Right lobe of liver (tissue), 6 donors: ENCODE measurements around the gene RPL12. TPM values are rescaled to one million over a fixed set of nuclear protein-coding genes. Genes with fewer than 3 reads are reported as not detected.

Experiments used
- ATAC-seq, 4 donors: fragments of 200-7000 bp; cut with Tn5 transposase; one replicate each; pipeline ENCODE4 v1.9.1; 2020; ENCODE audit warnings: mild to moderate bottlenecking in 4 of 4, moderate library complexity in 4 of 4
- DNase-seq, 3 donors: peaks; one replicate each; pipeline ENCODE4 v3.0.0-alpha.2; 2020
- H3K27ac ChIP-seq, 3 donors: fragments of 200-600 bp; one replicate each; pipeline ENCODE4 v1.8.0; 2022
- H3K27me3 ChIP-seq, 2 donors: fragments of 200-600 bp; one replicate each; pipeline ENCODE4 v1.8.0; 2022
- H3K36me3 ChIP-seq, 4 donors: fragments of 200-600 bp; sonication (generic) in 1 of 4; one replicate each; pipeline versions ENCODE4 v1.5.1 to v1.8.0; 2017 to 2022; ENCODE audit warnings: control low read depth in 1 of 4
- H3K4me1 ChIP-seq, 4 donors: fragments of 200-600 bp; sonication (generic) in 1 of 4; one replicate each; pipeline versions ENCODE4 v1.5.1 to v1.8.0; 2017 to 2022; ENCODE audit warnings: control low read depth in 1 of 4
- H3K4me3 ChIP-seq, 3 donors: fragments of 200-600 bp; one replicate each; pipeline ENCODE4 v1.8.0; 2022
- H3K9me3 ChIP-seq, 4 donors: fragments of 200-600 bp; sonication (generic) in 1 of 4; one replicate each; pipeline versions ENCODE4 v1.5.1 to v1.8.0; 2017 to 2022; ENCODE audit warnings: control low read depth in 1 of 4
- POLR2A ChIP-seq: fragments of 450-650 bp; IDR thresholded peaks from one replicate; pipeline ENCODE4 v1.6.1; 2017; ENCODE audit warnings: antibody characterized with exemption, mild to moderate bottlenecking
- WGBS: methylation state at CpG from one replicate; pipeline ENCODE4 v1.1.6; 2018; ENCODE audit warnings: low coverage, low lambda C conversion rate; ENCODE audit not compliant: insufficient coverage; ENCODE audit errors: missing lambda C conversion rate; 5-methylcytosine and 5-hydroxymethylcytosine counted together
- intact Hi-C, 2 donors: fragments of 100-400 bp; cut with DNase I; formaldehyde crosslinking; loops; one replicate each; pipeline versions ENCODE4 v1.11.2 to v1.14.1; 2022
- total RNA-seq, 6 experiments: library from RNA; depleted of rRNA in 2 of 6; stranded (reverse); fragments of >200 nt in 2 of 6; fragmentation: NEBNext Ultra II Directional in 3 of 6; extraction: Animal tissue kit (Norgen Biotek cat#: 25700) in 3 of 6; gene quantifications; one replicate each; pipeline versions ENCODE4 v1.1.0 to v1.2.4, GENCODE V29; 2016 to 2023
- TF ChIP-seq, protein P1 (sequence below), 4 donors: fragments of 200-600 bp in 3 of 4; fragments of 450-650 bp in 1 of 4; IDR thresholded peaks; one replicate each; pipeline versions ENCODE4 v1.5.1 to v1.8.0; 2016 to 2022; ENCODE audit warnings: antibody characterized with exemption in 4 of 4, mild to moderate bottlenecking in 2 of 4
- donor health status: DM: no; HTN: yes; CAD: no.
- donor health status: DM: no; HTN: no; CAD: no.
- donor health status: DM: no; HTN: no; CAD: no.
- donor health status: DM: no; HTN: yes; CAD: no.
- donor health status: DM: no; HTN: yes; CAD: no.

Gene RPL12
- total RNA-seq, 6 experiments from 2014 or later, result 271 to 907 (median 364) TPM

DNA sequence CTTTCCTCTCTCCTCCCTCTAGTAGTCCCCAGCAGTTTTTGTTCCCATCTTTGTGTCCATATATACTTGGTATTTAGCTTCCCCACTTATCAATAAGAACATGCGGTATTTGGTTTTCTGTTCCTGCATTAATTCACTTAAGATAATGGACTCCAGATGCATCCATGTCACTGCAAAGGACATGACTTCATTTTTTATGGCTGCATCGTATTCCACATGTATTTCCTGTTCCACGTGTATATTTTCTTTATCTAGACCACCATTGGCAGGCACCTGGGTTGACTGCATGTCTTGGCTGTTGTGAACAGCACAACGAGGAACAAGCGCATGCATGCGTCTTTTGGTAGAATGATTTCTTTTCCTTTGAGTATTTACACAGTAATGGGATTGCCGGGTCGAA is 20.8 kb downstream of the RPL12 start:
- Histone ChIP-seq H3K9me3 (no peaks in the 10 kb centered on the region), H3K4me3 (no peak overlapping the region), H3K4me1 (peaks cover 0 to 7% (median 3%) of the 10 kb centered on the region in 4 donors), H3K27me3 (no peaks in the 10 kb centered on the region), H3K36me3 (peaks cover 0 to 47% (median 9%) of the 10 kb centered on the region in 4 donors), H3K27ac (no peak overlapping the region)
- DNase-seq, result no peak
- 88% methylated on average over 7 of the region's 8 CpGs for WGBS
- no peak for TF ChIP-seq POLR2A
- TF ChIP-seq, protein P1, sequence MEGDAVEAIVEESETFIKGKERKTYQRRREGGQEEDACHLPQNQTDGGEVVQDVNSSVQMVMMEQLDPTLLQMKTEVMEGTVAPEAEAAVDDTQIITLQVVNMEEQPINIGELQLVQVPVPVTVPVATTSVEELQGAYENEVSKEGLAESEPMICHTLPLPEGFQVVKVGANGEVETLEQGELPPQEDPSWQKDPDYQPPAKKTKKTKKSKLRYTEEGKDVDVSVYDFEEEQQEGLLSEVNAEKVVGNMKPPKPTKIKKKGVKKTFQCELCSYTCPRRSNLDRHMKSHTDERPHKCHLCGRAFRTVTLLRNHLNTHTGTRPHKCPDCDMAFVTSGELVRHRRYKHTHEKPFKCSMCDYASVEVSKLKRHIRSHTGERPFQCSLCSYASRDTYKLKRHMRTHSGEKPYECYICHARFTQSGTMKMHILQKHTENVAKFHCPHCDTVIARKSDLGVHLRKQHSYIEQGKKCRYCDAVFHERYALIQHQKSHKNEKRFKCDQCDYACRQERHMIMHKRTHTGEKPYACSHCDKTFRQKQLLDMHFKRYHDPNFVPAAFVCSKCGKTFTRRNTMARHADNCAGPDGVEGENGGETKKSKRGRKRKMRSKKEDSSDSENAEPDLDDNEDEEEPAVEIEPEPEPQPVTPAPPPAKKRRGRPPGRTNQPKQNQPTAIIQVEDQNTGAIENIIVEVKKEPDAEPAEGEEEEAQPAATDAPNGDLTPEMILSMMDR (IDR thresholded peaks at IDR 0.05), result no peak
- intact Hi-C loops, result no loop called here
- ATAC-seq, result no peak

DNA sequence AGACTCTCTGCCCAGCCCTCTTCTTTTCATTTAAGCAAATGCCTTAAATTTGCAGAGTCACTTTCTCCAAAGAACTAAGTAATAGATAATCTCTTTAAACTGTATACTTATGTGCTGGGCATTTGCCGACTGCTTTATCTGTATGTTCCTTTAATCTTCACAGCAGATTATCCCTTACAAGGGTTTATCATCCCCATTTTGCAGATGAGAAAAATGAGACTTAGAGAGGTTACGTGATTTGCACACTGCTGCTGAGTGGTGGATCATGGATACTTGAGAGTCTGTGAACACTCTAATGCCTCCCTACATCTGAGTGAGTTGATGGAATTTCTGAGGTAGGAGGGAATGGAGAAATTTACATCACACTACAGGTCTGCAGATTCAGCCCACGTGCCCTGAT is 22.9 kb downstream of the RPL12 start:
- 90% methylated on average over 3 of the region's 3 CpGs for WGBS
- H3K4me3 ChIP-seq, result no peak overlapping the region
- ATAC-seq (no peak), DNase-seq (no peak)
- H3K27me3 ChIP-seq, result no peaks in the 10 kb centered on the region
- no peak overlapping the region for H3K27ac ChIP-seq
- TF ChIP-seq, protein P1 (IDR thresholded peaks at IDR 0.05), result no peak
- no peak for TF ChIP-seq POLR2A
- H3K36me3 ChIP-seq, result peaks cover 0 to 29% (median 2%) of the 10 kb centered on the region in 4 donors
- H3K9me3 ChIP-seq, result no peaks in the 10 kb centered on the region
- intact Hi-C loops, result no loop called here
- peaks cover 0 to 14% (median 5%) of the 10 kb centered on the region in 4 donors for H3K4me1 ChIP-seq

DNA sequence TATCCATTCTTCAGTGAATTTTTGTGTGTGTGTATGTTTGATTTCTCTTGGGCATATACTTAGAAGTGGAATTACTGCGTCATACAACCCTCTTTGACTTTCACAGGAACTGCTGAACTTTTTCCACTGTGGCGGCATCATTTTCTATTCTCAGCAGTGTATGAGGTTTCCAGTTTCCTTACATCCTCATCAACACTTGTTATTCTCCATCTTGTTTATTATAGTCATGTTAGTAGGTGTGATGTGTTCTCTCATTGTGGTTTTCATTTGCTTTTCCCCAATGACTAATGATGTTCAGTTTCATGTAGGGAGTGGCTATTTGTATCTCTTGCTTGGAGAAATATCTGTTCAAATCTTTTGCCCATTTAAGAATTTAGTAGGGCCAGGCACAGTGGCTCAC is 24.4 kb downstream of the RPL12 start:
- H3K36me3 ChIP-seq, result peaks cover 0 to 22% (median 2%) of the 10 kb centered on the region in 4 donors
- H3K4me1 ChIP-seq, result peaks cover 0 to 29% (median 8%) of the 10 kb centered on the region in 4 donors
- no peak overlapping the region for H3K27ac ChIP-seq
- ATAC-seq, result no peak
- H3K9me3 ChIP-seq, result no peaks in the 10 kb centered on the region
- DNase-seq, result no peak
- 96% methylated on average over 2 of the region's 2 CpGs for WGBS
- TF ChIP-seq, protein P1 (IDR thresholded peaks at IDR 0.05), result no peak
- TF ChIP-seq POLR2A, result no peak
- intact Hi-C loops, result no loop called here
- H3K27me3 ChIP-seq, result no peaks in the 10 kb centered on the region
- no peak overlapping the region for H3K4me3 ChIP-seq

DNA sequence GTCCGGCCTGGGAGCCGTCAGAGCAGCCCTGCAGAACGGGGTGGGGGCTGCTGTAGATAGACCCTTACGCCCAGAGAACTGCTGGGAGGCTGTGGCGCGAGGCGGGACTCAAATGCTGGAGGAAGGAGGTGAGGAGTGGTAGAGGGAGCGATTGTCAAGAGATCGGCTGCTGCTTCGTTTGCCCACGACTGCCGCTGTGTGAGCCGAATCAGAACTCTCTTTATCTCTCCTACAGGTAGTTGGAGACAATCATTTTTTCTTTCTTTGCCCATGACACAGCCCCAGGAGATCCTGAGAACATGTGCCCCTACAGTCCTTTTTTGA is 26.6 kb downstream of the RPL12 start:
- H3K4me1 ChIP-seq, result peaks cover 0 to 38% (median 8%) of the 10 kb centered on the region in 4 donors
- no peak for DNase-seq
- intact Hi-C loops, result no loop called here
- peak overlapping the region; percentile 65 to 92 (median 79) for H3K27ac ChIP-seq
- H3K4me3 ChIP-seq, result peak overlapping the region; percentile 64 to 95 (median 89)
- H3K27me3 ChIP-seq, result no peaks in the 10 kb centered on the region
- no peaks in the 10 kb centered on the region for H3K9me3 ChIP-seq
- WGBS, result 0% methylated on average over 9 of the region's 13 CpGs
- peak in 3 of 4 donors; percentile 31 to 45 (median 40) for ATAC-seq
- TF ChIP-seq, protein P1 (IDR thresholded peaks at IDR 0.05), result no peak
- TF ChIP-seq POLR2A, result no peak
- H3K36me3 ChIP-seq, result peaks cover 0 to 13% (median 2%) of the 10 kb centered on the region in 4 donors
